ENCODE results near the gene SNX27. TPM values are rescaled to one million over a fixed set of nuclear protein-coding genes. Genes with fewer than 3 reads are reported as not detected.

Gene SNX27
- polyA plus RNA-seq, 1 donor (not counting 4 experiments of a cell fraction or from before 2014, with no cell fraction given), result 15.7 TPM

DNA sequence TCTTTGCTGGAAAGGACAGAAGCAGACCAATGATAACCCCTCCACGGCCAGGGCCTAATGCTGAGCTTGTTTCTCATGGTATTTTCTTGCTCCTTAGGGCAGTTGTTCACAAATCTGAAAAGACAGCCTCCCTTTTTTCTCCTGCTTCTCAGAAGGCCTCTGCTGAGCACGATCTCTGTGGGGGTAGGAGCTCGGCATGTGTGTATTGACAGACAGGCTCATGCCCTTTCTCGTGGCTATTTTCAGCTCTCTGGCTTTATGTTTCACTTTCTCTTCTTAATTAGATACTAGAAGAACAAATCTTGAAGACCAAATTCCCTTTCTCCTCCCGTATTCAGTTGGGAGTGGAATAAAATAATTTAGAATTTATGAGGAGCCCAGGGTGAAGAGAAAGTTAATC is 108.7 kb downstream of the SNX27 start:
- no peaks in the 10 kb centered on the region for H3K79me2 ChIP-seq (ENCODE audit: control insufficient read depth, insufficient read depth, low read length)
- H3K4me3 ChIP-seq (ENCODE audit: control insufficient read depth in 2 of 3, extremely low read depth in 1 of 3, insufficient read depth in 2 of 3, low read depth in 1 of 3, low read length in 3 of 3), result no peak overlapping the region
- dilution Hi-C loops (cut with MboI; ENCODE audit: extremely low pct_ligation_motif_present, low sequenced_read_pairs), result no loop called here
- H3K27ac ChIP-seq (ENCODE audit: control insufficient read depth, insufficient read depth, low read length), result no peak overlapping the region
- peaks cover 4% of the 10 kb centered on the region for H3K4me1 ChIP-seq (ENCODE audit: control insufficient read depth, extremely low read depth, insufficient read depth, low read length)
- TF ChIP-seq, protein P1, sequence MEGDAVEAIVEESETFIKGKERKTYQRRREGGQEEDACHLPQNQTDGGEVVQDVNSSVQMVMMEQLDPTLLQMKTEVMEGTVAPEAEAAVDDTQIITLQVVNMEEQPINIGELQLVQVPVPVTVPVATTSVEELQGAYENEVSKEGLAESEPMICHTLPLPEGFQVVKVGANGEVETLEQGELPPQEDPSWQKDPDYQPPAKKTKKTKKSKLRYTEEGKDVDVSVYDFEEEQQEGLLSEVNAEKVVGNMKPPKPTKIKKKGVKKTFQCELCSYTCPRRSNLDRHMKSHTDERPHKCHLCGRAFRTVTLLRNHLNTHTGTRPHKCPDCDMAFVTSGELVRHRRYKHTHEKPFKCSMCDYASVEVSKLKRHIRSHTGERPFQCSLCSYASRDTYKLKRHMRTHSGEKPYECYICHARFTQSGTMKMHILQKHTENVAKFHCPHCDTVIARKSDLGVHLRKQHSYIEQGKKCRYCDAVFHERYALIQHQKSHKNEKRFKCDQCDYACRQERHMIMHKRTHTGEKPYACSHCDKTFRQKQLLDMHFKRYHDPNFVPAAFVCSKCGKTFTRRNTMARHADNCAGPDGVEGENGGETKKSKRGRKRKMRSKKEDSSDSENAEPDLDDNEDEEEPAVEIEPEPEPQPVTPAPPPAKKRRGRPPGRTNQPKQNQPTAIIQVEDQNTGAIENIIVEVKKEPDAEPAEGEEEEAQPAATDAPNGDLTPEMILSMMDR (optimal IDR thresholded peaks at IDR 0.05 in 1 of 3, IDR thresholded peaks at IDR 0.05 in 1 of 3, conservative IDR thresholded peaks at IDR 0.05 in 1 of 3; ENCODE audit: extremely low read depth in 1 of 3, insufficient read depth in 2 of 3, low read length in 3 of 3), result no peak
- TF ChIP-seq EZH2 (IDR thresholded peaks at IDR 0.05; ENCODE audit: low read length), result no peak
- FAIRE-seq (no peak), DNase-seq (ENCODE audit: low read depth, low spot score) (no peak)
- no peaks in the 10 kb centered on the region for H3K9me3 ChIP-seq (ENCODE audit: control insufficient read depth, low read depth, low read length)
- peaks cover 59% of the 10 kb centered on the region for H3K27me3 ChIP-seq (ENCODE audit: control insufficient read depth, extremely low read depth, insufficient read depth, low read length)
- peak overlapping the region; percentile 49 for H3K4me2 ChIP-seq (ENCODE audit: control insufficient read depth, extremely low read depth, insufficient read depth, low read depth, low read length)
- H3K36me3 ChIP-seq (ENCODE audit: control insufficient read depth in 2 of 2, extremely low read depth in 1 of 2, insufficient read depth in 2 of 2, low read length in 2 of 2), result no peaks in the 10 kb centered on the region
- H2AFZ ChIP-seq (ENCODE audit: control insufficient read depth, low read length), result no peak overlapping the region
- no peaks in the 10 kb centered on the region for H4K20me1 ChIP-seq (ENCODE audit: control insufficient read depth, extremely low read depth, insufficient read depth, low read length)
- H3K9me1 ChIP-seq (ENCODE audit: control insufficient read depth, extremely low read depth, insufficient read depth, low read length), result no peaks in the 10 kb centered on the region
- H3K9ac ChIP-seq (ENCODE audit: control insufficient read depth, extremely low read depth, insufficient read depth, low read length), result no peak overlapping the region

DNA sequence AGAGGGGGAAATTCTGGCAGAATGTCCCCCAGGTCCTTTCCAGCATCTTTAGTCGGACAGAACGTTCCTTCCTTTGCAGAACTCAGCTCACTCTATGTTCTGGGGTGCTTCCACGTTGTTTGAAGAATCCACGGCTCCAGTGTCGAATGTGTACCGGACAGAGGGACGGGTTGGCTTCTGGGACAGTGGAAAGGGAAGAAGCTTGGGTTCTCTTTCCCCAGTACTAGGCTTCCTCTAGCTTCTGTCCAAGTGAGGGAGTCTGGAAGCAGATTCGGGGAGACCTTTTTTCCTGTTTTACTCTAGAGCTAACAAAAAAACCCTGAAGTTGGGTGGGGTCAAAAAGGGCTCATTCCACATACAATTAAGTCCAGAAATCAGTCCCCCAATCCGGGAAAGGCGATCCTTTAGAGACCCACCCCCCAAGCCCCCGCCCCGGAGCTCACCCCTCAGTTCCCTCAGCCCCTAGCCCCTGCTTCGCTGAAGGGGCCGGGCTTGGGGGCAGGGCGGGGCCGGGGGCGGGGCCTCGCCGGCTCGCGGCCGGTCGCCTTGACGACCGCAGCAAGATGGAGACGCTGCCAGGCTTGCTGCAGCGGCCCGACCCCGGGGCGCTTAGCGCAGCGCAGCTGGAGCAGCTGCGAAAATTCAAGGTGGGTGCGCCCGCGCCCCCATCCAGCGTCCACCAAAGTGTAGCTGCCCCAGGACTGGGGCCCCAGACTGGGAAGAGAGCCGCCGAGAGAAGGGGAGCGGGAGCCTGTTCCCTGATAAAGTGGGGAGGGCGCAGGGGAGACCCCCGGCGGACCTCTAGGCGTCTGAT is 109.3 kb downstream of the SNX27 start, which contains the start of gene RIIAD1:
Gene RIIAD1 (plus strand): TSS at position 549 of the 814 bp plus-strand sequence. CDS start 15 bp downstream, at position 564.
- H3K36me3 ChIP-seq (ENCODE audit: control insufficient read depth in 2 of 2, extremely low read depth in 1 of 2, insufficient read depth in 2 of 2, low read length in 2 of 2), result no peaks in the 10 kb centered on the region
- peak within 1 kb of the TSS; percentile 49 for H3K4me2 ChIP-seq (ENCODE audit: control insufficient read depth, extremely low read depth, insufficient read depth, low read depth, low read length)
- peaks cover 4% of the 10 kb centered on the region for H3K4me1 ChIP-seq (ENCODE audit: control insufficient read depth, extremely low read depth, insufficient read depth, low read length)
- DNase-seq (ENCODE audit: low read depth, low spot score) (no peak), FAIRE-seq (no peak)
- no peaks in the 10 kb centered on the region for H3K79me2 ChIP-seq (ENCODE audit: control insufficient read depth, insufficient read depth, low read length)
- H3K27me3 ChIP-seq (ENCODE audit: control insufficient read depth, extremely low read depth, insufficient read depth, low read length), result peaks cover 53% of the 10 kb centered on the region
- no peaks in the 10 kb centered on the region for H4K20me1 ChIP-seq (ENCODE audit: control insufficient read depth, extremely low read depth, insufficient read depth, low read length)
- H2AFZ ChIP-seq (ENCODE audit: control insufficient read depth, low read length), result no peak within 1 kb of the TSS
- H3K27ac ChIP-seq (ENCODE audit: control insufficient read depth, insufficient read depth, low read length), result no peak within 1 kb of the TSS
- H3K9ac ChIP-seq (ENCODE audit: control insufficient read depth, extremely low read depth, insufficient read depth, low read length), result no peak within 1 kb of the TSS
- H3K9me3 ChIP-seq (ENCODE audit: control insufficient read depth, low read depth, low read length), result no peaks in the 10 kb centered on the region
- H3K4me3 ChIP-seq (ENCODE audit: control insufficient read depth in 2 of 3, extremely low read depth in 1 of 3, insufficient read depth in 2 of 3, low read depth in 1 of 3, low read length in 3 of 3), result no peak within 1 kb of the TSS
- H3K9me1 ChIP-seq (ENCODE audit: control insufficient read depth, extremely low read depth, insufficient read depth, low read length), result no peaks in the 10 kb centered on the region
- TF ChIP-seq, protein P1 (optimal IDR thresholded peaks at IDR 0.05 in 1 of 3, IDR thresholded peaks at IDR 0.05 in 1 of 3, conservative IDR thresholded peaks at IDR 0.05 in 1 of 3; ENCODE audit: extremely low read depth in 1 of 3, insufficient read depth in 2 of 3, low read length in 3 of 3), result no peak
- no peak for TF ChIP-seq EZH2 (IDR thresholded peaks at IDR 0.05; ENCODE audit: low read length)
- dilution Hi-C loops (cut with MboI; ENCODE audit: extremely low pct_ligation_motif_present, low sequenced_read_pairs), result no loop called here

Measured in keratinocyte (primary cell).